Fibroblast of skin of left biceps (primary cell): ENCODE results near the gene TMEM213.

ENCODE experiments used
- DNase-seq, 2 experiments: peaks; one replicate each; pipeline ENCODE4 v3.0.0-alpha.2; 2013; ENCODE audit warnings: low read depth in 2 of 2

Gene TMEM213

GRCh38 chr7:138842111-138842510, 44.3 kb downstream of the TMEM213 start:
- DNase-seq, result no peak

GRCh38 chr7:138843632-138844580, 46.1 kb downstream of the TMEM213 start:
- no peak for DNase-seq

- no peak for DNase-seq
Observed at GRCh38 chr7:138845711-138846110, 47.9 kb downstream of the TMEM213 start.

GRCh38 chr7:138848056-138848980, 50.5 kb downstream of the TMEM213 start:
- DNase-seq, result no peak

- no peak for DNase-seq
Observed at GRCh38 chr7:138849701-138850100, 51.9 kb downstream of the TMEM213 start.

- DNase-seq, result no peak
Observed at GRCh38 chr7:138852469-138852868, 54.7 kb downstream of the TMEM213 start.

- no peak for DNase-seq
Observed at GRCh38 chr7:138853448-138853847, 55.7 kb downstream of the TMEM213 start.

GRCh38 chr7:138854115-138854645, 56.4 kb downstream of the TMEM213 start:
- no peak for DNase-seq

GRCh38 chr7:138857728-138858127, 59.9 kb downstream of the TMEM213 start:
- no peak for DNase-seq

- no peak for DNase-seq
Observed at GRCh38 chr7:138861051-138861450, 63.3 kb downstream of the TMEM213 start.

GRCh38 chr7:138863931-138864330, 66.1 kb downstream of the TMEM213 start:
- DNase-seq, result no peak

- peak; percentile 37 to 38 for DNase-seq
Observed at GRCh38 chr7:138864667-138865066, 66.9 kb downstream of the TMEM213 start.

GRCh38 chr7:138865843-138866242, 68.0 kb downstream of the TMEM213 start:
- DNase-seq, result no peak

GRCh38 chr7:138866353-138866752, 68.6 kb downstream of the TMEM213 start:
- DNase-seq, result no peak

GRCh38 chr7:138867744-138868143, 70.0 kb downstream of the TMEM213 start:
- no peak for DNase-seq

- DNase-seq, result no peak
Observed at GRCh38 chr7:138868711-138869110, 70.9 kb downstream of the TMEM213 start.

- no peak for DNase-seq
Observed at GRCh38 chr7:138869353-138869752, 71.6 kb downstream of the TMEM213 start.

- no peak for DNase-seq
Observed at GRCh38 chr7:138871065-138871813, 73.4 kb downstream of the TMEM213 start.

GRCh38 chr7:138871814-138872090, 74.0 kb downstream of the TMEM213 start:
- no peak for DNase-seq

- no peak for DNase-seq
Observed at GRCh38 chr7:138872576-138872975, 74.8 kb downstream of the TMEM213 start.

- no peak for DNase-seq
Observed at GRCh38 chr7:138873220-138873892, 75.6 kb downstream of the TMEM213 start.
